Measurements from ENCODE around the gene MMP27.

- TF ChIP-seq CTCF (IDR thresholded peaks at IDR 0.05; ENCODE audit: poor library complexity, severe bottlenecking): no peak
- no peak for TF ChIP-seq RAD21 (conservative IDR thresholded peaks at IDR 0.05)
- TF ChIP-seq EP300 (conservative IDR thresholded peaks at IDR 0.05; ENCODE audit: poor library complexity, severe bottlenecking): no peak
- no peak for TF ChIP-seq POLR2AphosphoS5 (IDR thresholded peaks at IDR 0.05)
- no peak for TF ChIP-seq TAF1 (IDR thresholded peaks at IDR 0.05; ENCODE audit: low read depth)
- no peak for TF ChIP-seq MXI1 (conservative IDR thresholded peaks at IDR 0.05; ENCODE audit: poor library complexity, severe bottlenecking)
- TF ChIP-seq SMC3 (conservative IDR thresholded peaks at IDR 0.05; ENCODE audit: poor library complexity): no peak
- no peak for TF ChIP-seq EZH2 (IDR thresholded peaks at IDR 0.05; ENCODE audit: borderline replicate concordance, insufficient read depth, low read length, poor library complexity, severe bottlenecking)
- TF ChIP-seq REST (IDR thresholded peaks at IDR 0.05; ENCODE audit: borderline replicate concordance): no peak
Measured at GRCh38 chr11:102695201-102695600, 10.4 kb downstream of the MMP27 start.
